Thyroid gland (tissue), 4 donors: ENCODE data around the gene RUVBL1. TPM values are rescaled to one million over a fixed set of nuclear protein-coding genes. Genes with fewer than 3 reads are reported as not detected.

Experiments used
- DNase-seq, 2 donors: peaks; one replicate each; pipeline ENCODE4 v3.0.0-alpha.2; 2019
- H3K27ac ChIP-seq, 3 donors: fragments of 200-600 bp; sonication (generic); 1 replicate in 2 of 3; 2 replicates in 1 of 3; pipeline ENCODE4 v1.5.1; 2016 to 2019; ENCODE audit warnings: mild to moderate bottlenecking in 1 of 3, moderate library complexity in 1 of 3
- H3K27me3 ChIP-seq: fragments of 200-600 bp; sonication (generic); one replicate; pipeline ENCODE4 v1.5.1; 2019
- H3K36me3 ChIP-seq, 2 donors: fragments of 200-600 bp; sonication (generic); one replicate each; pipeline ENCODE4 v1.5.1; 2016 to 2019
- H3K4me1 ChIP-seq, 2 donors: fragments of 200-600 bp; sonication (generic); one replicate each; pipeline ENCODE4 v1.5.1; 2017 to 2019
- H3K4me3 ChIP-seq, 3 donors: fragments of 200-600 bp; sonication (generic); replicated peaks in 1 of 3; 1 replicate in 2 of 3; 2 replicates in 1 of 3; pipeline ENCODE4 v1.5.1; 2016; ENCODE audit warnings: mild to moderate bottlenecking in 1 of 3
- H3K9me3 ChIP-seq: fragments of 200-600 bp; sonication (generic); one replicate; pipeline ENCODE4 v1.5.1; 2017
- CTCF ChIP-seq, 6 experiments: fragments of 200-600 bp in 3 of 6; fragments of 450-650 bp in 3 of 6; sonication (generic) in 3 of 6; IDR thresholded peaks; one replicate each; pipeline ENCODE4 v1.5.1; 2016 to 2019; ENCODE audit warnings: antibody characterized with exemption in 6 of 6, mild to moderate bottlenecking in 2 of 6, inconsistent platforms in 1 of 6, moderate library complexity in 1 of 6
- POLR2A ChIP-seq, 2 donors: fragments of 450-650 bp; IDR thresholded peaks; one replicate each; pipeline ENCODE4 v1.6.1; 2017; ENCODE audit warnings: antibody characterized with exemption in 2 of 2, mild to moderate bottlenecking in 2 of 2, moderate library complexity in 1 of 2
- WGBS, 2 donors: methylation state at CpG; one replicate each; pipeline ENCODE4 v1.1.5; 2017; 5-methylcytosine and 5-hydroxymethylcytosine counted together
- intact Hi-C: fragments of 100-400 bp; cut with DNase I; formaldehyde crosslinking; loops from one replicate; pipeline ENCODE4 v1.15.1; 2023
- small RNA-seq: library from RNA; depleted of rRNA; stranded (forward); fragments of <200 nt; gene quantifications from one replicate; pipeline ENCODE3, GENCODE V24; 2016
- total RNA-seq, 4 donors: library from RNA; depleted of rRNA; stranded (reverse); fragments of >200 nt; gene quantifications; one replicate each; pipeline ENCODE4 v1.2.3, GENCODE V29; 2016

The RUVBL1 gene
- total RNA-seq, 4 donors from 2014 or later = 23.4 to 44.1 (median 29.6) TPM

GRCh38 chr3:128041344-128041743 lies 82.3 kb downstream of the RUVBL1 start:
- intact Hi-C loops = no loop called here
- TF ChIP-seq POLR2A (IDR thresholded peaks at IDR 0.05) (no peak), CTCF (IDR thresholded peaks at IDR 0.05) (no peak)
- 74 to 79% methylated on average over 1 of the region's 1 CpG for WGBS, 2 donors
- Histone ChIP-seq H3K36me3 (no peaks in the 10 kb centered on the region), H3K4me1 (no peaks in the 10 kb centered on the region), H3K4me3 (no peak overlapping the region), H3K9me3 (no peaks in the 10 kb centered on the region), H3K27ac (no peak overlapping the region), H3K27me3 (no peaks in the 10 kb centered on the region)
- DNase-seq = no peak

DNA sequence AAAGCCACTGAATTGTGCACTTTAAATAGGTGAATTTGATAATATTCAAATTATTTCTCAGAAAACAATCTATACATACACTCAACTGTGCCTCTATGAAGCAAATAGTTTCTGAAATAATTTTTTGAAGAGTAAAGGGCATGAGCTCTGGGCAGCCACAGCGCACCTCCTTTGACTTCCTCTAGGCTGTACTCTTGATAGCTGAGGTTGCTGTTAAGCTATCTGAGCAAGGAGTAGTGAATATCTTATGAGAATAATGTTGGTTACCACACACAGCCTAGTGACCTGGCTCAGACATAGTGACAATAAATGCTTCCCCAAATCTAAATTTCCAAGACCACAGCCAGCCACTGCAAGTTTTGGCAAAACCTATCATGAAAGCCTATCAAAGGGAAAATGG lies 83.0 kb downstream of the RUVBL1 start:
- H3K4me3 ChIP-seq = no peak overlapping the region
- no peaks in the 10 kb centered on the region for H3K27me3 ChIP-seq
- intact Hi-C loops = no loop called here
- DNase-seq = no peak
- no peaks in the 10 kb centered on the region for H3K4me1 ChIP-seq
- 60 to 69% methylated on average over 1 of the region's 1 CpG for WGBS, 2 donors
- TF ChIP-seq POLR2A (IDR thresholded peaks at IDR 0.05) (no peak), CTCF (IDR thresholded peaks at IDR 0.05) (no peak)
- no peaks in the 10 kb centered on the region for H3K9me3 ChIP-seq
- no peak overlapping the region for H3K27ac ChIP-seq
- no peaks in the 10 kb centered on the region for H3K36me3 ChIP-seq

DNA sequence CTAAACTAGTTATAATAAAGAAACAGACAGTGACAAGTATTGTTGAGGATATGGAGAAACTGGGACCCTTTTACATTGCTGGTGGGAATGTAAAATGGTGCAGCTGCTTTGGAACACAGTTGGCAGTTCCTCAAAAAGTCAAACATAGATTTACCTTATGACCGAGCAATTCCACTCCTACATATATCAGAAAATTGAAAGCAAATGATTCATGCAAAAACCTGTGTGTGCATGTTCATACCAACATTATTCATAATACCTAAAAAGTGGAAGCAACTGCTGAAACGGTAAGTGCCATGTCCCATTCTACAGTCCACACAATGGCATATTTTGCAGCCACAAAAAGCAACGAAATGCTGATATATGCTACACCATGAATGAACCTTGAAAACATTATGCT lies 83.6 kb downstream of the RUVBL1 start:
- 91 to 92% methylated on average over 3 of the region's 3 CpGs for WGBS, 2 donors
- TF ChIP-seq POLR2A (IDR thresholded peaks at IDR 0.05) (no peak), CTCF (IDR thresholded peaks at IDR 0.05) (no peak)
- no peaks in the 10 kb centered on the region for H3K36me3 ChIP-seq
- no peak overlapping the region for H3K4me3 ChIP-seq
- no peaks in the 10 kb centered on the region for H3K9me3 ChIP-seq
- DNase-seq = no peak
- H3K27ac ChIP-seq = no peak overlapping the region
- no peaks in the 10 kb centered on the region for H3K27me3 ChIP-seq
- no peaks in the 10 kb centered on the region for H3K4me1 ChIP-seq
- intact Hi-C loops = no loop called here

DNA sequence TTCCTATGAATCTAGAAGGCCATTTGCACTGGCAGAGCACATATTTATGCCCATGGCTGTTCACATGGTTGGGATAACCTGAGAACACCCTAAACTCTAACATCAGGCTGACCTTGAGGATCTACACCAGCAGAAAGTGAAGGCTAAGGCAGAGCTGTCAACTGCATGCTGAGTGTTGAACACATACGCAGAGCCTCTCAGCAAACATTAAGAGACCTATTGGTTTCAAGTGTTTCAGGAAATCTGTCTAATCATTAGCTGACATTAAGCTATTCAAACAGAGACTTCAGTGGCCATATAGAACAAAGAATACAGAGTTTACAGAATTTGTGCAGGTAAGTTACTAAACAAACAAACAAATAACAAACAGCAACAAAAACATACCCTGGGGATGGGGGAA lies 87.5 kb downstream of the RUVBL1 start:
- Histone ChIP-seq H3K27ac (no peak overlapping the region), H3K9me3 (no peaks in the 10 kb centered on the region), H3K4me1 (no peaks in the 10 kb centered on the region), H3K36me3 (no peaks in the 10 kb centered on the region), H3K4me3 (no peak overlapping the region), H3K27me3 (no peaks in the 10 kb centered on the region)
- TF ChIP-seq CTCF (IDR thresholded peaks at IDR 0.05) = no peak
- no peak for DNase-seq
- 93 to 94% methylated on average over 1 of the region's 1 CpG for WGBS, 2 donors
- intact Hi-C loops = no loop called here

DNA sequence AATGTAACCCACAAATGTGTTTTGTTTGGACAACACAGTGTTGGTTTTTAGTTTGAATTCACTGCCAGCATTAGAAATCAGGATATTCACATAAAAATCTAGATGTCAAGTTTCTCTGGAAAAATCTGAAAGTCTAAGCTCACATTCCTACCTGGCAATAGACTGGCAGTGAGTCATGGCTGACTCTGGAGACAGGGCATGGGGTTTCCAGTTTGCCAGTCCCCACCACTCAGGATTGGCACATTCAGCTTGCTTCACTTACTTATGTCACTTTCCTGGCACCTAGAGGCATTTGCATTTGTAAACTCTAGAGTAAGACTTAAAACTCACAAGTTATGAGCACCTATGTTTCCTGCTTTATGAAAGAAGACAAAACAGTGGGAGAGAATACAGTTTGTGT lies 90.5 kb downstream of the RUVBL1 start:
- no peak for DNase-seq

More for the DNA sequence above, 90.5 kb downstream of the RUVBL1 start:
- TF ChIP-seq POLR2A (IDR thresholded peaks at IDR 0.05) (no peak), CTCF (IDR thresholded peaks at IDR 0.05) (no peak)
- no peak overlapping the region for H3K27ac ChIP-seq
- no peaks in the 10 kb centered on the region for H3K27me3 ChIP-seq
- intact Hi-C loops = no loop called here
- no peak overlapping the region for H3K4me3 ChIP-seq
- no peaks in the 10 kb centered on the region for H3K4me1 ChIP-seq
- no peaks in the 10 kb centered on the region for H3K36me3 ChIP-seq
- no peaks in the 10 kb centered on the region for H3K9me3 ChIP-seq

Small RNAs within 50 kb of the gene (small RNA-seq; reads per million reads assigned to genes)
- 0.28 reads per million for gene RNU2-37P
- gene RNU6-823P = not detected

Other genes with a start within 250 kb of the RUVBL1 start
- 1 to 10 TPM in 1 of 4 donors, not detected in 3; 1.5 TPM for gene KBTBD12, start 208.6 kb downstream of the RUVBL1 start, total RNA-seq
- 100 to 1,000 TPM; 104 to 218 (median 165) TPM for gene SEC61A1, start 71.4 kb downstream of the RUVBL1 start, total RNA-seq
- gene EEFSEC, start 29.7 kb upstream of the RUVBL1 start, total RNA-seq = 10 to 100 TPM; 13.3 to 26.6 (median 21.7) TPM